GM18873 (cell line): ENCODE measurements around the gene SLCO2B1.
"Not testable (repeated sequence)": the region's sequence is repeated elsewhere in the genome, so short reads cannot be mapped to it uniquely, and the experiment has no call there.

Source experiments
- ATAC-seq: cut with Tn5 transposase; IDR thresholded peaks from one replicate; pipeline ENCODE4 v1.9.1; 2021; ENCODE audit warnings: mild to moderate bottlenecking, moderate library complexity, moderate number of reproducible peaks; ENCODE audit not compliant: unreplicated experiment, low FRiP score

Gene SLCO2B1, protein sequence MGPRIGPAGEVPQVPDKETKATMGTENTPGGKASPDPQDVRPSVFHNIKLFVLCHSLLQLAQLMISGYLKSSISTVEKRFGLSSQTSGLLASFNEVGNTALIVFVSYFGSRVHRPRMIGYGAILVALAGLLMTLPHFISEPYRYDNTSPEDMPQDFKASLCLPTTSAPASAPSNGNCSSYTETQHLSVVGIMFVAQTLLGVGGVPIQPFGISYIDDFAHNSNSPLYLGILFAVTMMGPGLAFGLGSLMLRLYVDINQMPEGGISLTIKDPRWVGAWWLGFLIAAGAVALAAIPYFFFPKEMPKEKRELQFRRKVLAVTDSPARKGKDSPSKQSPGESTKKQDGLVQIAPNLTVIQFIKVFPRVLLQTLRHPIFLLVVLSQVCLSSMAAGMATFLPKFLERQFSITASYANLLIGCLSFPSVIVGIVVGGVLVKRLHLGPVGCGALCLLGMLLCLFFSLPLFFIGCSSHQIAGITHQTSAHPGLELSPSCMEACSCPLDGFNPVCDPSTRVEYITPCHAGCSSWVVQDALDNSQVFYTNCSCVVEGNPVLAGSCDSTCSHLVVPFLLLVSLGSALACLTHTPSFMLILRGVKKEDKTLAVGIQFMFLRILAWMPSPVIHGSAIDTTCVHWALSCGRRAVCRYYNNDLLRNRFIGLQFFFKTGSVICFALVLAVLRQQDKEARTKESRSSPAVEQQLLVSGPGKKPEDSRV

DNA sequence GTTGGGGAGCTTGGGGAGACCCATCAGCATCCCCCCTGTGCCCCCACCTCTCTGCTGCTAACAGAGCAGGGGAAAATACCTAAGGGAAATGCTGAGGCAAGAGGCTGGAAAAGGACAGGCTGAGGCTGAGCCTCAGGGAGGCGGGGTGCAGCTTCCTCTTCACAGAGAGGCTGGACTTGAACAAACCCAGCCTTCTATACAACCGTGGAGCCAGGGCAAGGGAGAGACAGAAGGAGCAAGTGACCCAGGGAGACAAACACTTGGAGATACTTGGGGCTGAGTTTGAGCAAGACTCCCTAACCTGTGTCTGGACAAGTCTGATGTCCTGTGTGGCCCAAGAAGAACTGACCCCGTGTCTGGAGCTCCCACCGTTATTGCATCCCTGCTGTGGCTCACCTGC lies at the start of gene SLCO2B1:
Gene SLCO2B1 (plus strand): TSS at position 229 of the 400 bp plus-strand sequence. CDS start 275 bp downstream, outside the sequence.
- no peak for ATAC-seq

DNA sequence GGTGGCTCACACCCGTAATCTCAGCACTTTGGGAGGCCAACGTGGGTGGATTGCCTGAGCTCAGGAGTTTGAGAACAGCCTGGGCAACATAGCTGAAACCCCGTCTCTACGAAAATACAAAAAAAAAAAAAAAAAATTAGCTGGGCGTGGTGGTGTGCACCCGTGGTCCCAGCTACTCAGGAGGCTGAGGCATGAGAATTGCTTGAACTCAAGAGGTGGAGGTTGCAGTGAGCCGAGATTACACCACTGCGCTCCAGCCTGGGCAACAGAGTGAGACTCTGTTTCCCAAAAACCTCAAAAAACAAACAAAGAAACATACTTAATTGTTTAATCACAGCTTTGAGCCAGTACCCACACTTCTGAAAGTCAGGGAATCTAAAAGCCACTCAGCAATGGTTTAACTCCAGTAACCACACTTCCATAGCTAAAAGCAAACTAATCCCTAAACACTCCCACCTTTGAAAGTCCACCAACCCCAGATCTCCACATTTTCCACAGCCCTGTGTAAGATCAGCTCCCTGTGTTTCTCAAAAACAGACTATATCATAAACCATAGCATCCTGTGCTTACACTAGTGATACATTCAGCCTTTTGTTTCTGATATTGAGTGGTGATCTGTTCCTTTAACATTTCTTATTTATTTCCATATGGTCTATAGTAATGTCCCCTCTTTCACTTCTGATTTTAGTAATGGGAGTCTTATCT lies 49.3 kb upstream of the SLCO2B1 start:
- ATAC-seq: no peak

DNA sequence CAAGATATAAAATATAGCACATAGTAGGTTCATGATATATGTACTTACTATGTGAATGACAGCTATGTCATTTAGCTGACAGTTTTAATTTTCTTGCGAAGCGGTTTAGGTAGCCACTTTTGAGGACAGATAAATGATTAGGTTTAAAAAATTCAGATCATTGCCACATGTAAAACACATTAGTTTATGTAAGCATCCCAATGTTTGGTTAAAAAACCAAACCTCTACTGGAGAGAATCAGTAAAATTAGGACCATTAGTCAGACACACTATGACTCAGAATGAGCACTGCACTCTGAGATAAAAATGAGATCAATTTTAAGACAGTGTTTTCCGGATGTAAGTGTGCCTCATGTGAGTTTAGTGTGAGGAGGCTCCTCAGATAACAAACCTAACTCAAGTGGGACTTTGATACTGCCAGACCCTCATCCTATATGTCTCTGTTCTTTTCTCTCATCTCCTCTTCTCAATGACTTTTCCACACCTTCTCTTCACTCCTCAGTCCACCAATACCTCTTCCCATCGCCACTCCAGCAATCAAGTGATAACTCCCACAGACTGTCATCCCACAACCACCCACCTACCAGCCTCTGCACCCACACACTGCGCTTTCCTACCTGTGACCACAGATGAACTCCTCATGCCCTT lies 47.4 kb upstream of the SLCO2B1 start:
- ATAC-seq: no peak

DNA sequence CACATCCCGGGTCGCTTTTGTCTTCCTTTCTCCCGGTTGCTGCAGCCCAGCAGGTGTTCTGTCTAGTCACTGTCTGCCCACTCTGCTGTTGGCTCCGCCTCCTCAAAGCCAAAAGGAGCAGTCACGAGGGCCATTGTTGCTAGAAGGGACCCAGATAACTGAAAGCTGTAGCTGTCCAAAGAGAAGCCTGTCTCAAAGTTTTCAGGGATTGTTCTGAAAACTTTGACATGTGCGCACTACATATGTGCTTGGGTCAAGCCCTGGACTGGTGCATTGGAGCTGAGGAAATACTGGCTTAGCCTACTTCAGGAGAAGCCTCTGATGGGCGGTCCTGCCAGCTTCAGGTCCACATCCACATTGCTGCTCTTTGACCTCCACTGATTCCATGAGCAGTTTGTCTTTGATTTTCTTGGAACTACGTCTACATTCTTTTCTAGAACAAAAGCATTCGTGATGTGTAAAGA lies 45.4 kb upstream of the SLCO2B1 start:
- ATAC-seq: no peak

DNA sequence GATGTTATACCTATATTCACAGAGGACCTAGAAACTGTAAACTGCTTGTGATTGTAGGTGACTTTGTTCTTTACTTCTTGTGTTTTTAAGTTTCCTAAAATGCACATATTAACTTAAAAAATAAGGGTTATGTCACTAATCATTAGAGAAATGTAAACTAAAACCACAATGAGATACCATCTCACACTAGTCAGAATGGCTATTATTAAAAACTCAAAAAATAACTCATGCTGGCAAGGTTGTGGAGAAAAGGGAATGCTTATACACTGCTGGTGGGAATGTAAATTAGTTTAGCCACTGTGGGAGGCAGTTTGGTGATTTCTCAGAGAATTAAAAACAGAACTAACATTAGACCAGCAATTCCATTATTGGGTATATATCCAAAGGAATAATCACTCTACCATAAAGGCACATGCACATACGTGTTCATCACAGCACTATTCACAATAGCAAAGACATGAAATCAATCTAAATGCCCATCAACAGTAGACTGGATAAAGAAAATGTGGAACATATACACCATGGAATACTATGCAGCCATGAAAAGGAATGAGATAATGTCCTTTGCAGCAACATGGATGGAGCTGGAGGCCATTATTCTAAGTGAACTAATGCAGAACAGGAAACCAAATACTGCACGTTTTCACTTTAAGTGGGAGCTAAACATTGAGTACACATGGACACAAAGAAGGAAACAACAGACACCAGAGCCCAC lies 44.8 kb upstream of the SLCO2B1 start:
- not testable (repeated sequence) for ATAC-seq

DNA sequence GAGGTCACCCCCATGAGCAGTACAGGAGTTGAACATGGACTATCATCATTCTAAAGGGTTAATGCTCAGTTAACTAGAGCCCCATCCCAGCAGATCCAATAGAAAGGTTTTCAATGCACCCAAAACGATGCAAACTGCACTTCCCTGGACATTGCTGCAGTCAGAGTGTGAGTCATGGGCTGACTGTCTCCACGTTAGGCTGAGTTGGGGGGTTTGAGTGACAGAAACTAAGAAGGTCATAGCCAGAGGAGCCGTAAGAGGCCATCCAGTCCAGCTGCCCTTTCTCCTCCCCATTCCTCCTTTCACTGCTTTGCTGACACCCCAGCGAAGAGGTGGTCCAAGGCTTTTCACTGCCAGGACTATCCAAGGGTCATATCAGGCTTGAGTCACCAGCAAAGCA lies 43.7 kb upstream of the SLCO2B1 start:
- ATAC-seq: no peak

DNA sequence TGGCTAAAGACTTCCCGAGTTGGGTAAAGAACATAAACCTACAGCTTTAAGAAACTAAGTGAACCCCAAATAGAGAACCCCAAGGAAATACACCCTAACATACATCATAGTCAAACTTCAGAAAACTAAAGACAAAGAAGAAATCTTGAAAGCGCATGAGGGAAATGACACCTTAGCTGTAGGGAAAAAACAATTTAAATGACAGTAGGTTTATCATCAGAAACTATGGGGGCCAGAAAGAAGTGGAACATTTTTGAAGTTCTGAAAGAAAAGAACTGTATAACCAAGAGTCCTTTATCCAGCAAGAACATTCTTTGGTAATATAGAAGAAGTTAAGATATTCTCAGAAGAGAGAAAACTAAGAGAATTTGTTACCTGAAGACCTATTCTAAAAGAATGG lies 38.7 kb upstream of the SLCO2B1 start:
- no peak for ATAC-seq

DNA sequence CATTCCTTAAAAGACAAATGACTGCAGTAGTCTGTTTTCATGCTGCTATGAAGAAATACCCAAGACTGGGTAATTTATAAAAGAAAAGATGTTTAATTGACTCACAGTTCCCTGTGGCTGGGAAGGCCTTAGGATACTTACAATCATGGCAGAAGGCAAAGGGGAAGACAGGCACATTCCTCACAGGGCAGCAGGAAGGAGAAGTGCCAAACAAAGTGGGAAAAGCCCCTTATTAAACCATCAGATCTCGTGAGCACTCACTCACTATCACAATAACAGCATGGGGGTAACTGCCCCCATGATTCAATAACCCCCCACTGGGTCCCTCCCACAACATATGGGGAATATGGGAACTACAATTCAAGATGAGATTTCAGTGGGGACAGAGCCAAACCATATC lies 37.9 kb upstream of the SLCO2B1 start:
- ATAC-seq: no peak

DNA sequence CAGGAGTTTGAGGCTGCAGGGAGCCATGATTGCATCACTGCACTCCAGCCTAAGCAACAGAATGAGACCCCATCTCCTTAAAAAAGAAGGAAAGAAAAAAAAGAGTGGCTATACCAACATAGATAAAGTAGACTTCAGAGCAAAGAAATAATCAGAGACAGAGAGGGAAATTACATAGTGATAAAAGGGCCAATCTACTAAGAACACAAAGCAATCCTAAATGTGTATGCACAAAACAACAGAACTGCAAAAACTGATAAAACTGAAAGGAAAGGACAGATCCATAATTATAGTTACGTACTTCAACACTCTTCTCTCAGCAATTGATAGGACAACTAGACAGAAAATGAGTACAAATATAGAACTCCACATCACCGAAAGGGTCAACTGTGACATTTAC lies 36.4 kb upstream of the SLCO2B1 start:
- ATAC-seq: no peak

DNA sequence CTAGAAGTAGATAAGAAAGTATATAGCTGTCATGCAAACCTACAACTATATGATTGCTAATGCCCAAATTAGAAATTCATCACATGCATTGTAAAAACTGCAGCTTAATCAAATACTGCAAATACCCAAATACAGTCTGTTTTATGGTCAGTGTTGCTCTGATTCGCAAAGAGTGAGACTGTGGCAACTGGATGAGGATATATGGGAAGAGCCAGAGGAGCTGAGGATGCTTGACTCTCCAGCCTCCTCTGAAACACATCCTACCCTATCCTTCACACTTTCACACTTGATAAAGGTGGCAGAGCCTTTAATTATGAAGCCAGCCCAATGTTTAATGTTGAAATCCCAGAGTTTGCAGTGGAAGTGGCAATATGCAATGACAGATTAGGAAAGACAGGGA lies 32.3 kb upstream of the SLCO2B1 start:
- no peak for ATAC-seq

DNA sequence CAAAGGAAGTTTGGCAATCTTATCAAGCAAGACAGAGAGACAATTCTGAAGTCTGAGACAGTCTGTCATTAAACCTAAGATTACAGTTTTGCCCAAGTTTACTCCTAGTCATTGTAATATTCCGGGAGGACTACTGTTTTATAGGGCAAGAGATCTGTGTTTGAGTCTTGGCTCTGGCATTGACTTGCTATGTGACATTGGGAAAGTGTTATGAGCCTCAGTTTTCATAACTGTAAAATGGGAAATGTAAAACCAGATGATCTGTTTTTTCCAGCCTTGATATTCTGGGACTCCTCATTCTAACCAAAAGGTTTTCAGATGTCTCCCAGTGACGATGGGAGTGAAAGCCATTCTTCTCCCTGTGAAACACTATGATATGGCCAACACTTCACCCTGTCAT lies 24.3 kb upstream of the SLCO2B1 start:
- ATAC-seq: no peak

DNA sequence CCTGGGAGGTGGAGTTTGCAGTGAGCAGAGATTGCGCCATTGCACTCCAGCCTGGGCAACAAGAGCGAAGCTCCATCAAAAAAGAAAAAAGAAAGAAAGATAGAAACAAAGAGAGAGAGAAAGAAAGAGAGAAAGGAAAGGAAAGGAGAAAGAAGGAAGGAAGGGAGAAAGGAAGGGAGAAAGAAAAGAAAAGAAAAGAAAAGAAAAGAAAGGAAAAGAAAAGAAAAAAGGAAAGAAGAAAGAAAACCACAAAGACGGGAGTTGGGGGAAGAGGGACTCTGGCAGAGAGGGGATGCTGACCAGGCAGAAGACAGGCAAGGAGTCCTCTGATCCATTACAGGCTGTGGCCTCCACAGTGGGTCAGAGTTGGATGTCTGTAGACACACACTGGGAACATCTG lies 18.8 kb upstream of the SLCO2B1 start:
- no peak for ATAC-seq

DNA sequence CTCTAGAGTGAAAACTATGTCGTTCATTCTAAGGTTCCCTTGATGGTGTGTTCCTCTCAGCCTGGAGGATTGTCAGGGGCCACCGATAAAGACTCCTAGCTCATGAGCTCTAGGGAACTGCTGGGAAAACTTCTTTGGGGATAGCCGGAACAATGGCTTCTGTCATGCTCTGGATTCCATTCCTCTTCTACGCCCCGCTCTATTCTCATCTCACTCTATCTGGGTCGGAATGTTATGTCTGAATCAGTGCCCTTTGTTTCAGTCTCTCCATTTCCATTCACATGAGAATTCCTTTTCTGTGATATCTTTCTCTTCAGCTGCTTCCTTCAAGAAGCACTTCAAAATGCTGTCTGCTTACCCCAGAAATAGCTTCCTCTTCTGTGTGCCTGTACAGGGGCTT lies 16.9 kb upstream of the SLCO2B1 start:
- ATAC-seq: no peak

DNA sequence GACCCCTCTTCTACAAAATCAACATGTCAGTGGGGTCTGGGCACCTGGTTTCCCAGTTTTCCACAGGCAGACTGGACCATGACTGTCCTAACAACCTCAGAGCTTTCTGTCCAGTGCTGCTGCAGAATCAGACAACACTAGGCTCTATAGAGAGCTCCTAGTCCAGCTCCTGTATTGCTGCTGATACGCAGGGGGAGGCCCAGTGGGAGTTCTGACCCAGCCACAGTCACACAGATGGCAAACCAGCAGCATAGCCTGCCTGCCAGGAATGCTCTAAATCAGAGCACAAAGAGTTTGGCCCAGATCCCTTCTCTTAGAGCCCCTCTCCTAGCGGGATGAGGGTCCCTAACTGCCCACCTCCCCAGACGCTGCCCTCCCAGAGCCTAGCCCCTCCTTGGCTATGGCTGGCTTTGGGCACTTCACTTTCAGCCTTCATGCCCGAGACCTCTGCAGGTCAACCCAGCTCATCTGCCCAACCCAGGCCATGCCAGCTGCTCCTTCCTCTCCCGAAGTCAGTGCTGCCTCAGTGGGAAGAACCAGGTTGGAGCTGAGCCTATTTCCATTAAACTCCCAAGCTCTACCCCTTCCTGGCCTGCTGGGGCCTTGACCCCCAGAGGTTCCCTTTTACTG lies 15.8 kb upstream of the SLCO2B1 start:
- ATAC-seq: no peak

DNA sequence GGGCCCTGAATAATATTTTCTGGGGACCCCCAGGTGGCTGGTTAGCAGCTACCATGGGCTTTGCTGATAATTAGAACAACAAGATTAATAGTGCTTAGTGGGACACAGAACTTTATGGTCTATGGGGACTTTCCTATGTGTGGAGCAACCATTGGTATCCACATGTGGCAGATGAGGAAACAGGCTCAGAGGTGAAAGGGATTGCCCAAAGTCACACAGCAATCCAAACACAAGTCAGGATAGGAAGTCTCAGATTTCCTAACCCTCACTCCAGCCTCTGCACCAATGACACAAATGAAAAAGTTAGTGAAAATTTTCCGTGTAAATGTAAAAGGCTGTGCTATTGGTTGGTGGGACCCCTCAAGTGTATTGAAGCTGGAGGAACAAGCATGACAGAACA lies 15.3 kb upstream of the SLCO2B1 start:
- no peak for ATAC-seq

DNA sequence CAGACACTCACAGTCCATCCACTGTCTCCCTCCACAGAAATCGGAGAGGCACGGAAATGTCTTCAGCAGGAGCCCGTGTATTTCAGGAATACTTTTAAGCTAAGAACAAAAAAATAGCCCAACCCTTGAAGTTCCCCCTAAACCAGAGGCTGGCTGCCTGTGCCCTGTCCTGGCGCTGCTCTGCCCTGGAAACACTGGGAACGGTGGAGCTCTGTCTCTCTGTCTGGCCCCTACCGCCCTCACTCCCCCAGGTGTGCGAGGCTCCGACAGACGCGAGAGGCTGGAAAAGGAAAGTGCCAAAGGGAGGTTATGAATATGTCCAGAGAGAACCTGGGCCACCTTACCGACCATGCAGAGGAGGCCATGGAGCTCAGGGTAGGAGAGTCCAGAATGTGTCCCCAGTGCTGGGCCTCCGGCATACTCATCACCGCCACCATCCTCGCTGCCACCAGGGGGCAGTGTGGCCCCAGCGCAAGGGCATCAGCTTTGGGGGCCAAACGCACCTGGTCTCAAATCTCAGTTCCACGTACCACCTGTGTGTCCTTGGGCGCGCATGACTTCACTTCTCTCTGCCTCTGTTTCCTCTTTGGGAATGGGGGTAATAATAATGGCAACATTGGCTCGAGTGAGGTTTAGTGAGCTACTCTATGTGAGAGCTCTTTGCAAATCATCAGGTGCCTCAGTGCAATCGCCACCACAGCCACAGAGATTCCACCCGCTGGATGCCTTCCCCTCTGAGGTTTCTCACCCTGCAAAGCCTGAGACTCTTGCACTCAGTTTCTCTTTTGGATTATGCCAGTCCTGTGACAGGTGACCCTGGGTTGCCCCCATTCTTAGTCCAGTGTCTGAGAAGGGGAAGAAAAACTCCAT lies 10.4 kb upstream of the SLCO2B1 start:
- no peak for ATAC-seq

DNA sequence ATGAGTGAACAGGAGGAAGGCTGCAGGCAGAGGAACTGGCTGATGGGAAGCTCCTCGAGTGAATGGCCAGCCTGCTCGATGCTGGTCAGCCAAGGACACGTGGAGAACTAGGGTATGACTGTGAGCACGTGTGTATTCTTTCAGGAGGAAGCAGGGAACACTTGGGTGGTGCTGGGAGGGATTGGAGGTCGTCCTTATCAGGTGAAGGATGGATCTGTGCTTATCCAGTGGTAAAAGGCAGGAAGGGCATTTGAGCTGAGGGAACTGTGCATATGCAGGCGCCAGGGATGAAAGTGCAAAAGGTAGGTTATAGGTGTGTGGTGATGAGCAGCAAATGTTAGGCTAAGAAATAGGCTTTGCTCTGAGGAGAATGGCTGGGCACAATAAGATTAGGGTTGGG lies 9.7 kb upstream of the SLCO2B1 start:
- no peak for ATAC-seq

DNA sequence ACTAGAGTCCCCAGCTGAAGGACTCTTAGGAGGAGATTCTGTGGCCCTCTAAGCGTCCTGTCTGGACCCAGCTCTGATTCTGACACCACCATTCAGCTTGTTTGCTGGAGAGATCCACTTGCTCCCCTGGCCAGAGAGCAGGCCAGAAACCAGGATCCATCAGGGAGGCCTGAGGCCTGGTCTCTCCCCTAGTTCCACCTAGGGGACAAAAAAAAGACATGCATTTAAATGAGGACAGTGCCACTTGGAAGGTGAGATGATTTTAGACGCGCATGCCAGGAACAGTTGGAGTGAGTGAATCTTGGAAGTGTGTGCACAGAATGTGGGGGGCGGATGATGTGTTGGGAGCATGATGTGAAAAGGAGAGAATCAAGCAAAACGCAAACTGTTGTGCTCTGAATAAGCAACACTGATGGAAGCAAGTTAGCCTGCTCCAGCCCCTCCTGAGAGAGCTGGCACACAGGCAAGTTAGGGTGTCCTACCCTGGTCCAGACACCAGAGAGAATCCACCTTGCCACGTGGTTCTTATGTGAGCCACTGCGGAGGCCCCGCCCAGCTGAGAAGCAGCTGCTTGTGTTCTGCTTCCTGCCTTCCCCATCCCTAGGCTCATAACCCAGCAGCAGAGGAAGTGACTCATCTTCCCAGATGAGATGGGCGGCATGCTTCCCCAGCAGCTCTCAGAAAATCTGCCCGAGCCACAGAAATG lies 8.0 kb upstream of the SLCO2B1 start:
- peak; percentile 55 for ATAC-seq
